GM12878 (cell line): ENCODE measurements around the gene KCNE2. TPM values are rescaled to one million over a fixed set of nuclear protein-coding genes. Genes with fewer than 3 reads are reported as not detected.

Experiments used
- ATAC-seq: fragments of 200-7000 bp; cut with Tn5 transposase; 3 replicates; pipeline ENCODE4 v1.9.1; 2020; ENCODE audit warnings: mild to moderate bottlenecking, moderate library complexity
- BruUV-seq: library from RNA; stranded (reverse); fragments of 400-500 nt; replicated peaks from 2 replicates; lab custom pipeline; 2021; lab: Mats Ljungman, UMichigan
- CTCF ChIA-PET: fragments of 300-600 bp; sonication (Branson Sonifier 250); formaldehyde crosslinking; extraction: SDS; loops from one replicate; lab custom pipeline; 2021; ENCODE audit warnings: inconsistent platforms; lab: Yijun Ruan, JAX
- POLR2A ChIA-PET: fragments of 350-600 bp; formaldehyde crosslinking; extraction: SDS; loops from one replicate; lab custom pipeline; 2021; ENCODE audit warnings: inconsistent platforms; lab: Charles Lee
- RAD21 ChIA-PET: fragments of 300-600 bp; sonication (Branson Sonifier 250); formaldehyde crosslinking; loops from one replicate; lab custom pipeline; 2023; ENCODE audit warnings: antibody characterized with exemption; ENCODE audit not compliant: unreplicated experiment; lab: Charles Lee
- SMC1A ChIA-PET: fragments of 300-600 bp; sonication (Branson Sonifier 250); formaldehyde crosslinking; loops from one replicate; lab custom pipeline; 2023; ENCODE audit not compliant: unreplicated experiment, uncharacterized antibody; lab: Charles Lee
- DNase-seq: peaks from one replicate; pipeline ENCODE4 v3.0.0-alpha.2; 2011; ENCODE audit warnings: low read depth, low spot score
- FAIRE-seq: peaks from 3 replicates; lab custom pipeline; 2011; peaks lifted over from hg19 to GRCh38; lab: Jason Lieb, UNC
- H2AFZ ChIP-seq: 2 replicates; pipeline ENCODE4 v1.6.0; 2011; ENCODE audit warnings: low read depth, low read length, control low read depth; ENCODE audit not compliant: control insufficient read depth
- H3K27ac ChIP-seq: 2 replicates; pipeline ENCODE4 v1.5.1; 2011; ENCODE audit warnings: control low read depth; ENCODE audit not compliant: control insufficient read depth, insufficient read depth
- H3K27me3 ChIP-seq, 2 experiments: replicated peaks in 1 of 2; 2 replicates each; pipeline versions ENCODE4 v1.6.0 to v1.6.1; 2011; ENCODE audit warnings: low read length in 1 of 2; ENCODE audit not compliant: control insufficient read depth in 2 of 2, insufficient read depth in 2 of 2
- H3K36me3 ChIP-seq, 2 experiments: 2 replicates each; pipeline ENCODE4 v1.5.1; 2011; ENCODE audit warnings: low read length in 1 of 2; ENCODE audit not compliant: control insufficient read depth in 2 of 2, insufficient read depth in 2 of 2
- H3K4me1 ChIP-seq: 2 replicates; pipeline ENCODE4 v1.6.1; 2011; ENCODE audit warnings: mild to moderate bottlenecking, low read length, moderate library complexity, mixed read lengths; ENCODE audit not compliant: control insufficient read depth, insufficient read depth
- H3K4me2 ChIP-seq: 2 replicates; pipeline ENCODE4 v1.6.0; 2011; ENCODE audit warnings: control low read depth; ENCODE audit not compliant: control insufficient read depth, insufficient read depth
- H3K4me3 ChIP-seq: fragments of 200-600 bp; sonication (generic); 2 replicates; pipeline ENCODE4 v1.5.1; 2016
- H3K79me2 ChIP-seq: 2 replicates; pipeline ENCODE4 v1.6.0; 2011; ENCODE audit warnings: low read length; ENCODE audit not compliant: control insufficient read depth, insufficient read depth
- H3K9ac ChIP-seq: 2 replicates; pipeline ENCODE4 v1.8.0; 2011; ENCODE audit warnings: low read length, control low read depth, mixed read lengths; ENCODE audit not compliant: control insufficient read depth, insufficient read depth
- H3K9me3 ChIP-seq: replicated peaks from 3 replicates; pipeline ENCODE4 v1.5.1; 2011; ENCODE audit warnings: mild to moderate bottlenecking, low read length; ENCODE audit not compliant: control insufficient read depth, insufficient read depth
- H4K20me1 ChIP-seq: 2 replicates; pipeline ENCODE4 v1.6.0; 2011; ENCODE audit not compliant: control insufficient read depth, insufficient read depth
- DPF2 ChIP-seq: fragments of 450-650 bp; IDR thresholded peaks from 2 replicates; pipeline ENCODE4 v1.6.1; 2017; ENCODE audit warnings: mild to moderate bottlenecking
- EED ChIP-seq: sonication (generic); IDR thresholded peaks from 2 replicates; pipeline ENCODE4 v1.6.1; 2016; ENCODE audit warnings: antibody characterized with exemption, low read depth
- EGR1 ChIP-seq, 2 experiments: IDR thresholded peaks; 1 replicate in 1 of 2; 2 replicates in 1 of 2; pipeline ENCODE4 v1.6.1; 2011 to 2012; ENCODE audit warnings: low read depth in 2 of 2, low read length in 2 of 2, borderline replicate concordance in 1 of 2, mild to moderate bottlenecking in 1 of 2, moderate library complexity in 1 of 2
- IRF3 ChIP-seq: fragments of 450-650 bp; IDR thresholded peaks from 2 replicates; pipeline ENCODE4 v1.6.1; 2014; ENCODE audit warnings: mild to moderate bottlenecking
- NFYA ChIP-seq: IDR thresholded peaks from 2 replicates; pipeline ENCODE4 v1.6.1; 2011; ENCODE audit warnings: low read depth, mild to moderate bottlenecking, low read length, improper control_type of control experiment, borderline replicate concordance
- PRDM15 ChIP-seq: fragments of 450-650 bp; formaldehyde crosslinking; IDR thresholded peaks from 2 replicates; pipeline ENCODE4 v1.4.0; 2020; ENCODE audit warnings: mild to moderate bottlenecking, moderate library complexity
- ZNF622 ChIP-seq: fragments of 450-650 bp; IDR thresholded peaks from 2 replicates; pipeline ENCODE4 v1.6.1; 2017; ENCODE audit warnings: mild to moderate bottlenecking, inconsistent platforms
- ZZZ3 ChIP-seq: IDR thresholded peaks from 2 replicates; pipeline ENCODE4 v1.6.1; 2011; ENCODE audit warnings: low read depth; ENCODE audit not compliant: control insufficient read depth, insufficient read length
- WGBS: methylation state at CpG from one replicate; pipeline ENCODE4 v1.1.6; 2016; ENCODE audit warnings: low lambda C conversion rate; ENCODE audit not compliant: insufficient replicate concordance, insufficient coverage; ENCODE audit errors: missing lambda C conversion rate; 5-methylcytosine and 5-hydroxymethylcytosine counted together
- in situ Hi-C: fragments of 300-500 bp; cut with MboI; formaldehyde crosslinking; loops from 9 replicates; pipeline ENCODE4 v1.14.3; 2018; ENCODE audit warnings: mixed read lengths
- intact Hi-C: fragments of 100-400 bp; cut with micrococcal nuclease; formaldehyde crosslinking; loops from one replicate; pipeline ENCODE4 v1.14.2; 2022; ENCODE audit not compliant: unreplicated experiment
- polyA plus RNA-seq, 11 experiments: library from polyadenylated mRNA; depleted of rRNA in 4 of 11; unstranded in 6 of 11; stranded (reverse) in 5 of 11; fragments of >200 nt; fragmentation: Nextera tagmentation in 4 of 11; fragmentation: Illumina TruSeq in 1 of 11; extraction: Ambion mirVana in 4 of 11; extraction: Trizol in 1 of 11; gene quantifications; 1 replicate in 1 of 11; 2 replicates in 10 of 11; pipeline versions ENCODE4 v1.2.1 to v1.2.3, GENCODE V29; 2011 to 2016; ENCODE audit warnings: inconsistent platforms in 2 of 11, missing spikeins in 2 of 11, low read depth in 1 of 11
- total RNA-seq, 4 experiments: library from RNA; depleted of rRNA in 3 of 4; stranded (reverse); fragments of >200 nt in 3 of 4; fragmentation: Illumina TruSeq in 1 of 4; extraction: Trizol in 1 of 4; gene quantifications; 2 replicates each; pipeline versions ENCODE4 v1.2.1 to v1.2.3, GENCODE V29; 2013 to 2021
- TF ChIP-seq, protein P1 (sequence below): fragments of 450-650 bp; IDR thresholded peaks from 2 replicates; pipeline ENCODE4 v1.6.1; 2016; ENCODE audit warnings: mild to moderate bottlenecking
- TF ChIP-seq, protein P2 (sequence below): fragments of 450-650 bp; formaldehyde crosslinking; IDR thresholded peaks from 2 replicates; pipeline ENCODE4 v1.5.0; 2022; ENCODE audit warnings: mild to moderate bottlenecking, missing genetic modification characterization

KCNE2 gene
- total and polyA plus RNA-seq, 10 of the 15 experiments (the other 5 are each of a cell fraction or from before 2014, with no cell fraction given), result not detected

DNA sequence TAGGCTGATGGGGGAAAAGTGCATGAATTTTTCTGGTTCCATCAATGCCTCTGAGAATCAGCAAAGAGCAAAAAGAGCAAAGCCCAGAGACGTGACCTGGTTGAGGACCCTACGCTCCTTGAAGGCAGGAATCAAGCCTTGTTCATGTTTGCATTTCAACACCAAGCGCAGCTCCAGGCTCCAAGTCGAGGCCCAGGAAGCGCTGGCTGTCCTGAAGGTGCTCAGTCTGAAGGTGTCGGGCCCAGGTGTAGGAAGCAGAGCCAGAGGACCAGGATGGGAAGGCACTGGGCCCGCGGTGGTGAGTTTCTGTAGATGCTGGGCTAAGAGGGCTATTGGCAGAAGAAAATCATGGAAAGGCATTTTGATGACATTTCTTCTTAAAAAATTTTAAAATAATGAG, 25.6 kb upstream of the KCNE2 start:
- Histone ChIP-seq H3K9me3 (no peaks in the 10 kb centered on the region), H3K36me3 (no peaks in the 10 kb centered on the region), H3K9ac (no peak overlapping the region), H3K4me2 (no peak overlapping the region), H2AFZ (no peak overlapping the region), H3K27ac (no peak overlapping the region), H3K4me3 (no peak overlapping the region), H3K79me2 (no peaks in the 10 kb centered on the region), H3K27me3 (no peaks in the 10 kb centered on the region; a peak in 2 of 4 replicates), H4K20me1 (no peaks in the 10 kb centered on the region), H3K4me1 (no peaks in the 10 kb centered on the region)
- no peak for DNase-seq
- no peak for ATAC-seq
- ChIA-PET SMC1A (no interaction called here), CTCF (interaction anchor here (0.6 to 2.3 kb wide), 2 partner anchors 10 to 36 kb away, joined by 4 to 9 read pairs; no protein-coding TSS in a partner anchor), RAD21 (no interaction called here), POLR2A (interaction anchor here (0.6 kb wide), 1 partner anchor 273 kb away, joined by 4 read pairs; no protein-coding TSS in a partner anchor)
- in situ Hi-C loops (no loop called here), intact Hi-C loops (no loop called here)
- no TSS peak for BruUV-seq
- 50% methylated on average over 8 of the region's 8 CpGs for WGBS
- FAIRE-seq, result no peak
- no peak for TF ChIP-seq DPF2
- TF ChIP-seq, protein P1, sequence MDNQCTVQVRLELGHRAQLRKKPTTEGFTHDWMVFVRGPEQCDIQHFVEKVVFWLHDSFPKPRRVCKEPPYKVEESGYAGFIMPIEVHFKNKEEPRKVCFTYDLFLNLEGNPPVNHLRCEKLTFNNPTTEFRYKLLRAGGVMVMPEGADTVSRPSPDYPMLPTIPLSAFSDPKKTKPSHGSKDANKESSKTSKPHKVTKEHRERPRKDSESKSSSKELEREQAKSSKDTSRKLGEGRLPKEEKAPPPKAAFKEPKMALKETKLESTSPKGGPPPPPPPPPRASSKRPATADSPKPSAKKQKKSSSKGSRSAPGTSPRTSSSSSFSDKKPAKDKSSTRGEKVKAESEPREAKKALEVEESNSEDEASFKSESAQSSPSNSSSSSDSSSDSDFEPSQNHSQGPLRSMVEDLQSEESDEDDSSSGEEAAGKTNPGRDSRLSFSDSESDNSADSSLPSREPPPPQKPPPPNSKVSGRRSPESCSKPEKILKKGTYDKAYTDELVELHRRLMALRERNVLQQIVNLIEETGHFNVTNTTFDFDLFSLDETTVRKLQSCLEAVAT, result no peak
- TF ChIP-seq EED, result no peak
- TF ChIP-seq NFYA, result no peak
- no peak for TF ChIP-seq EGR1 (IDR thresholded peaks at IDR 0.05; ENCODE audit: borderline replicate concordance in 1 of 2, low read depth in 2 of 2, low read length in 2 of 2)
- no peak for TF ChIP-seq ZZZ3
- no peak for TF ChIP-seq ZNF622
- no peak for TF ChIP-seq PRDM15 (CRISPR knock-in tag)
- TF ChIP-seq, protein P2, sequence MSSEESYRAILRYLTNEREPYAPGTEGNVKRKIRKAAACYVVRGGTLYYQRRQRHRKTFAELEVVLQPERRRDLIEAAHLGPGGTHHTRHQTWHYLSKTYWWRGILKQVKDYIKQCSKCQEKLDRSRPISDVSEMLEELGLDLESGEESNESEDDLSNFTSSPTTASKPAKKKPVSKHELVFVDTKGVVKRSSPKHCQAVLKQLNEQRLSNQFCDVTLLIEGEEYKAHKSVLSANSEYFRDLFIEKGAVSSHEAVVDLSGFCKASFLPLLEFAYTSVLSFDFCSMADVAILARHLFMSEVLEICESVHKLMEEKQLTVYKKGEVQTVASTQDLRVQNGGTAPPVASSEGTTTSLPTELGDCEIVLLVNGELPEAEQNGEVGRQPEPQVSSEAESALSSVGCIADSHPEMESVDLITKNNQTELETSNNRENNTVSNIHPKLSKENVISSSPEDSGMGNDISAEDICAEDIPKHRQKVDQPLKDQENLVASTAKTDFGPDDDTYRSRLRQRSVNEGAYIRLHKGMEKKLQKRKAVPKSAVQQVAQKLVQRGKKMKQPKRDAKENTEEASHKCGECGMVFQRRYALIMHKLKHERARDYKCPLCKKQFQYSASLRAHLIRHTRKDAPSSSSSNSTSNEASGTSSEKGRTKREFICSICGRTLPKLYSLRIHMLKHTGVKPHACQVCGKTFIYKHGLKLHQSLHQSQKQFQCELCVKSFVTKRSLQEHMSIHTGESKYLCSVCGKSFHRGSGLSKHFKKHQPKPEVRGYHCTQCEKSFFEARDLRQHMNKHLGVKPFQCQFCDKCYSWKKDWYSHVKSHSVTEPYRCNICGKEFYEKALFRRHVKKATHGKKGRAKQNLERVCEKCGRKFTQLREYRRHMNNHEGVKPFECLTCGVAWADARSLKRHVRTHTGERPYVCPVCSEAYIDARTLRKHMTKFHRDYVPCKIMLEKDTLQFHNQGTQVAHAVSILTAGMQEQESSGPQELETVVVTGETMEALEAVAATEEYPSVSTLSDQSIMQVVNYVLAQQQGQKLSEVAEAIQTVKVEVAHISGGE (CRISPR knock-in tag), result no peak
- no peak for TF ChIP-seq IRF3
